ENCODE data around the gene PER3.

DNA sequence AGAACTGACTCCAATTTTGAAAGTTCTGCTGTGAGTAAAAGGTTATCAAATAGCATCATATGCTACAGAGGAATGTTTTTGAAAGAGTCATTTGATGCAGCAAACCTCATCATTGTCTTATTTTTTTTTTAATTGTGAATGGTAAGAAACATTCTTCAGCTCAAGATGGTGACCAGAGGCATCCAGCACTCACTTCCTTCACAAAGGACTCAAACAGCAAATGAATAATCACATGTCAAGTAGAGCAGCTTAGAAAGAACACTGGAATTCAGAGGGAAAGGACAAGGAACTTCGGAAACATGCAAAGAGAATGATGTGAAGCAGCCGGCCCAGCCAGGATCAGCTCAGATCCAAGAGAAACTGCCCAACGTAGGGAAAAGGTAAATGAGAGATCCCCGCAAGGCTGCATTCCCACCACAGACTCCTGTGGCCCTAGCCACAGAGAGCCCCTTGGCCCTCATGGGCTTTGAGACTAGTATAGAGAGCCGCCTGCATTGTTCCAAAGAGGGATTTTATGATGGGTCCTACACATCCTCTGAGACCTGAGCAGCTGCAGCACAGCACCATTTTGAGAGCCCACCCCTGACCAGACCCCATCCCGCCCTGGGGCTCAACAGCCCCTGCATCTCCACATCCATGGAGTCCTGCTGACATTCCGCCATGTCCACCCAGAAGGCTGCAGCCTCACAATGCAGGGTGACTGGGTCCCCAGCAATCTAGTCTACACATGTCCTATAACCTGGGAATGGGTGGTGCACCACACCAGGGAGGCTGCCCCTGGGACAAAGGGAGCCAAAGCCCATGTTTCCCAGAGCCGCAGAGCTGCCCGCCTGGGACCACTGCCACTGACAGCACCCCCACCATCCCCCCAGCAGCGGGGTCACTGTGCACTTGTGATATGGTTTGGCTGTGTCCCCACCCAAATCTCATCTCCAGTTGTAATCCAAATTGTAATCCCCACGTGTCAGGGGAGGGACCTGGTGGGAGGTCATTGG lies 90.0 kb downstream of the PER3 start:
- TF ChIP-seq PAX5 (IDR thresholded peaks at IDR 0.05; ENCODE audit: insufficient read depth, low read length, severe bottlenecking) (no peak), TAF1 (IDR thresholded peaks at IDR 0.05; ENCODE audit: low read depth, low read length) (no peak), POLR2A (IDR thresholded peaks at IDR 0.05; ENCODE audit: low read depth, low read length) (no peak), POU2F2 (IDR thresholded peaks at IDR 0.05; ENCODE audit: low read depth, low read length) (no peak)

Data from GM12891 (cell line).